Neural cell (in vitro differentiated cells): ENCODE measurements around the gene KCNIP2. TPM values are rescaled to one million over a fixed set of nuclear protein-coding genes. Genes with fewer than 3 reads are reported as not detected.

ENCODE experiments used
- H2AFZ ChIP-seq: fragments of 200-600, 300-800 bp; sonication (generic), shearing (Covaris generic); 2 replicates; pipeline ENCODE4 v1.6.0; 2014; ENCODE audit warnings: low read depth, mild to moderate bottlenecking, antibody characterized with exemption, low read length, moderate library complexity
- H3F3A ChIP-seq: fragments of 200-600 bp; shearing (Covaris generic); 2 replicates; pipeline ENCODE4 v1.6.1; 2016; ENCODE audit warnings: mild to moderate bottlenecking, moderate library complexity, mixed read lengths, antibody characterized with exemption, low read length; ENCODE audit not compliant: insufficient read depth, poor library complexity, severe bottlenecking
- H3K27ac ChIP-seq: fragments of 200-600, 300-800 bp; sonication (generic), shearing (Covaris generic); 2 replicates; pipeline ENCODE4 v1.5.1; 2014; ENCODE audit warnings: mild to moderate bottlenecking, low read length, moderate library complexity
- H3K27me3 ChIP-seq: fragments of 300-800, 200-600 bp; sonication (generic), shearing (Covaris generic); 2 replicates; pipeline ENCODE4 v1.6.0; 2014; ENCODE audit warnings: mild to moderate bottlenecking, low read depth, low read length, moderate library complexity; ENCODE audit not compliant: insufficient read depth
- H3K36me3 ChIP-seq: fragments of 300-800, 200-600 bp; sonication (generic), shearing (Covaris generic); 2 replicates; pipeline ENCODE4 v1.5.1; 2014; ENCODE audit warnings: mild to moderate bottlenecking, antibody characterized with exemption, low read length, moderate library complexity; ENCODE audit not compliant: insufficient read depth
- H3K4me2 ChIP-seq: fragments of 300-800, 200-600 bp; sonication (generic), shearing (Covaris generic); 2 replicates; pipeline ENCODE4 v1.6.0; 2014; ENCODE audit warnings: mild to moderate bottlenecking, low read length
- H3K4me3 ChIP-seq: fragments of 300-800, 200-600 bp; sonication (generic), shearing (Covaris generic); 2 replicates; pipeline ENCODE4 v1.5.1; 2014; ENCODE audit warnings: mild to moderate bottlenecking, low read length, moderate library complexity
- H3K79me2 ChIP-seq: fragments of 200-600 bp; shearing (Covaris generic); replicated peaks from 2 replicates; pipeline ENCODE4 v1.6.0; 2014; ENCODE audit warnings: mild to moderate bottlenecking, low read length, moderate library complexity; ENCODE audit not compliant: insufficient read depth
- H3K9ac ChIP-seq: fragments of 300-800, 200-600 bp; sonication (generic), shearing (Covaris generic); 2 replicates; pipeline ENCODE4 v1.6.1; 2016; ENCODE audit warnings: mild to moderate bottlenecking, low read length, mixed read lengths
- H3K9me2 ChIP-seq: fragments of 200-600 bp; shearing (Covaris generic); 2 replicates; pipeline ENCODE4 v1.6.1; 2016; ENCODE audit warnings: mild to moderate bottlenecking, low read length, mixed read lengths; ENCODE audit not compliant: insufficient read depth
- H3K9me3 ChIP-seq: fragments of 200-600, 300-800 bp; sonication (generic), shearing (Covaris generic); 2 replicates; pipeline ENCODE4 v1.6.1; 2016; ENCODE audit warnings: mild to moderate bottlenecking, mixed run types, low read length, moderate library complexity, mixed read lengths
- H4K20me1 ChIP-seq: fragments of 200-600 bp; shearing (Covaris generic); 2 replicates; pipeline ENCODE4 v1.6.1; 2016; ENCODE audit warnings: mild to moderate bottlenecking, mixed run types; ENCODE audit not compliant: insufficient read depth
- CTCF ChIP-seq: fragments of 450-650 bp; IDR thresholded peaks from 2 replicates; pipeline ENCODE4 v1.5.1; 2014; ENCODE audit warnings: antibody characterized with exemption, mild to moderate bottlenecking, moderate library complexity; ENCODE audit not compliant: poor library complexity, severe bottlenecking
- EP300 ChIP-seq: fragments of 450-650 bp; conservative IDR thresholded peaks from 2 replicates; pipeline ENCODE4 v1.6.1; 2014; ENCODE audit warnings: antibody characterized with exemption, mild to moderate bottlenecking, moderate library complexity; ENCODE audit not compliant: poor library complexity, severe bottlenecking
- EZH2 ChIP-seq: fragments of 200-600, 300-800 bp; shearing (Covaris generic), sonication (generic); IDR thresholded peaks from 2 replicates; pipeline ENCODE4 v1.6.1; 2014; ENCODE audit warnings: antibody characterized with exemption, low read length, borderline replicate concordance, mild to moderate bottlenecking; ENCODE audit not compliant: insufficient read depth, poor library complexity, severe bottlenecking
- MXI1 ChIP-seq: fragments of 450-650 bp; conservative IDR thresholded peaks from 2 replicates; pipeline ENCODE4 v1.6.1; 2014; ENCODE audit warnings: antibody characterized with exemption, mild to moderate bottlenecking; ENCODE audit not compliant: poor library complexity, severe bottlenecking
- POLR2AphosphoS5 ChIP-seq: IDR thresholded peaks from 2 replicates; pipeline ENCODE4 v1.6.1; 2012
- RAD21 ChIP-seq: fragments of 450-650 bp; conservative IDR thresholded peaks from 2 replicates; pipeline ENCODE4 v1.6.1; 2014; ENCODE audit warnings: antibody characterized with exemption, mild to moderate bottlenecking, moderate library complexity
- REST ChIP-seq: IDR thresholded peaks from 2 replicates; pipeline ENCODE4 v1.6.1; 2012; ENCODE audit warnings: borderline replicate concordance
- SMC3 ChIP-seq: fragments of 450-650 bp; conservative IDR thresholded peaks from 2 replicates; pipeline ENCODE4 v1.6.1; 2014; ENCODE audit warnings: antibody characterized with exemption, mild to moderate bottlenecking, moderate library complexity; ENCODE audit not compliant: poor library complexity
- TAF1 ChIP-seq: IDR thresholded peaks from 2 replicates; pipeline ENCODE4 v1.6.1; 2012; ENCODE audit warnings: low read depth
- polyA plus RNA-seq: library from polyadenylated mRNA; depleted of rRNA; stranded (reverse); fragments of >200 nt; gene quantifications from 2 replicates; pipeline ENCODE4 v1.2.3, GENCODE V29; 2014

The KCNIP2 gene
- polyA plus RNA-seq, 1 donor from 2014 or later = 10.0 TPM

GRCh38 chr10:101878869-101879268 lies 35.3 kb upstream of the KCNIP2 start:
- H3K79me2 ChIP-seq = no peaks in the 10 kb centered on the region
- H3K36me3 ChIP-seq = no peaks in the 10 kb centered on the region
- no peak overlapping the region for H2AFZ ChIP-seq
- no peaks in the 10 kb centered on the region for H3K27me3 ChIP-seq
- TF ChIP-seq SMC3 (no peak), TAF1 (no peak), EP300 (no peak), MXI1 (no peak), RAD21 (no peak), POLR2AphosphoS5 (no peak), EZH2 (no peak), CTCF (no peak), REST (no peak)
- no peak overlapping the region for H3K9ac ChIP-seq
- H3F3A ChIP-seq = no peaks in the 10 kb centered on the region
- H3K27ac ChIP-seq = no peak overlapping the region
- no peak overlapping the region for H3K4me2 ChIP-seq
- no peak overlapping the region for H3K4me3 ChIP-seq
- H3K9me3 ChIP-seq = no peaks in the 10 kb centered on the region
- no peaks in the 10 kb centered on the region for H3K9me2 ChIP-seq
- H4K20me1 ChIP-seq = no peaks in the 10 kb centered on the region

- Histone ChIP-seq H3K4me3 (no peak overlapping the region), H2AFZ (no peak overlapping the region), H3K9ac (no peak overlapping the region), H3K27ac (no peak overlapping the region), H3K9me3 (no peaks in the 10 kb centered on the region), H3K4me2 (no peak overlapping the region), H3F3A (no peaks in the 10 kb centered on the region), H3K27me3 (no peaks in the 10 kb centered on the region), H3K79me2 (no peaks in the 10 kb centered on the region), H3K9me2 (no peaks in the 10 kb centered on the region), H3K36me3 (no peaks in the 10 kb centered on the region), H4K20me1 (no peaks in the 10 kb centered on the region)
- TF ChIP-seq POLR2AphosphoS5 = no peak
- TF ChIP-seq MXI1 = no peak
- TF ChIP-seq SMC3 = no peak
- TF ChIP-seq RAD21 = no peak
- TF ChIP-seq TAF1 = no peak
- no peak for TF ChIP-seq REST
- no peak for TF ChIP-seq EP300
- TF ChIP-seq EZH2 = no peak
- no peak for TF ChIP-seq CTCF
These were observed 31.6 kb upstream of the KCNIP2 start for GRCh38 chr10:101875068-101875688.
